Effector memory CD4-positive, alpha-beta T cell (primary cell): ENCODE measurements around the gene SLC25A44.
A peak's percentile ranks its signal among the peaks of the same experiment; 100 is the strongest.
"Not testable (repeated sequence)": the region's sequence is repeated elsewhere in the genome, so short reads cannot be mapped to it uniquely, and the experiment has no call there.

Experiments
- DNase-seq, 3 donors: peaks; one replicate each; pipeline ENCODE4 v3.0.0-alpha.2; 2020
- H3K27ac ChIP-seq: 2 replicates; pipeline ENCODE4 v1.7.0; 2013; ENCODE audit warnings: mild to moderate bottlenecking, low read length, moderate library complexity; ENCODE audit not compliant: insufficient read depth, poor library complexity, severe bottlenecking
- H3K27me3 ChIP-seq: replicated peaks from 2 replicates; pipeline ENCODE4 v1.7.0; 2013; ENCODE audit warnings: mild to moderate bottlenecking, low read length; ENCODE audit not compliant: insufficient read depth, control insufficient read depth, poor library complexity, severe bottlenecking
- H3K36me3 ChIP-seq: 2 replicates; pipeline ENCODE4 v1.7.0; 2013; ENCODE audit warnings: mild to moderate bottlenecking, low read length, moderate library complexity; ENCODE audit not compliant: control insufficient read depth, insufficient read depth
- H3K4me1 ChIP-seq: 2 replicates; pipeline ENCODE4 v1.7.0; 2013; ENCODE audit warnings: low read length, mild to moderate bottlenecking; ENCODE audit not compliant: control insufficient read depth, insufficient read depth, poor library complexity, severe bottlenecking
- H3K4me3 ChIP-seq: 2 replicates; pipeline ENCODE4 v1.7.0; 2013; ENCODE audit warnings: low read length, low read depth, mild to moderate bottlenecking; ENCODE audit not compliant: insufficient read depth, poor library complexity, severe bottlenecking
- H3K9me3 ChIP-seq: 2 replicates; pipeline ENCODE4 v1.7.0; 2013; ENCODE audit warnings: mild to moderate bottlenecking, low read length, moderate library complexity; ENCODE audit not compliant: control insufficient read depth

The SLC25A44 gene

GRCh38 chr1:156216361-156217086 lies 22.6 kb downstream of the SLC25A44 start:
- not testable (repeated sequence) for H3K27ac ChIP-seq, H3K27me3 ChIP-seq, H3K36me3 ChIP-seq, H3K4me3 ChIP-seq, H3K9me3 ChIP-seq, DNase-seq
- peaks cover 20% of the 10 kb centered on the region for H3K4me1 ChIP-seq

GRCh38 chr1:156217871-156218270 lies 24.0 kb downstream of the SLC25A44 start:
- Histone ChIP-seq H3K27ac (peak overlapping the region; percentile 34), H3K4me1 (peaks cover 20% of the 10 kb centered on the region), H3K27me3 (no peaks in the 10 kb centered on the region), H3K36me3 (peaks cover 18% of the 10 kb centered on the region), H3K9me3 (no peaks in the 10 kb centered on the region), H3K4me3 (no peak overlapping the region)
- no peak for DNase-seq

GRCh38 chr1:156220226-156220625 lies 26.3 kb downstream of the SLC25A44 start:
- Histone ChIP-seq H3K27ac (no peak overlapping the region), H3K4me1 (peaks cover 7% of the 10 kb centered on the region), H3K9me3 (no peaks in the 10 kb centered on the region), H3K27me3 (no peaks in the 10 kb centered on the region), H3K36me3 (peaks cover 25% of the 10 kb centered on the region), H3K4me3 (no peak overlapping the region)
- no peak for DNase-seq

GRCh38 chr1:156221986-156222692 lies 28.2 kb downstream of the SLC25A44 start:
- DNase-seq, result no peak
- no peak overlapping the region for H3K4me3 ChIP-seq
- H3K27ac ChIP-seq, result no peak overlapping the region
- H3K4me1 ChIP-seq, result peaks cover 8% of the 10 kb centered on the region
- H3K9me3 ChIP-seq, result no peaks in the 10 kb centered on the region
- peaks cover 34% of the 10 kb centered on the region for H3K36me3 ChIP-seq
- H3K27me3 ChIP-seq, result no peaks in the 10 kb centered on the region

- DNase-seq, result no peak
- peaks cover 43% of the 10 kb centered on the region for H3K36me3 ChIP-seq
- no peaks in the 10 kb centered on the region for H3K27me3 ChIP-seq
- peaks cover 5% of the 10 kb centered on the region for H3K4me1 ChIP-seq
- no peaks in the 10 kb centered on the region for H3K9me3 ChIP-seq
- H3K4me3 ChIP-seq, result no peak overlapping the region
- H3K27ac ChIP-seq, result no peak overlapping the region
Observed at GRCh38 chr1:156225677-156226014, 31.7 kb downstream of the SLC25A44 start.

DNA sequence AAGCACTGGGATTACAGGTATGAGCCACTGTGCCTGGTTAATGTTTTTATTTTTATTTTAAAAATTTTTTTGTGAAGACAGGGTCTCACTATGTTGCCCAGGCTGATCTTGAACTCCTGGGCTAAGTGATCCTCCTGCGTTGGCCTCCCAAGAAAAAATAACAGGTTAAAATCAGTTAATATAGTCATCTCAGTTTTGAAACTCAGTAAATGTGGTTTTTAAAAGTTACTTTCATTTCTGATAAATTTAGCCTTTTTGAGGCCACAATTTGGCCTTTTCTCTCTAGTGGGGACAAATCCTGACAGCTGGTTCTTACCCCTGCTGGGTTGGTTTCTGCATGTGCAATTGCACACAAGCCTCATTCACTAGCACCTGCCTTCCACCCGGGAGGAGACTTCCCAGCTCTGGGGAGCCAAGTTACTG lies 32.2 kb downstream of the SLC25A44 start:
- Histone ChIP-seq H3K36me3 (peaks cover 39% of the 10 kb centered on the region), H3K4me1 (peaks cover 5% of the 10 kb centered on the region), H3K27me3 (no peaks in the 10 kb centered on the region), H3K27ac (no peak overlapping the region), H3K9me3 (no peaks in the 10 kb centered on the region), H3K4me3 (no peak overlapping the region)
- DNase-seq, result no peak

GRCh38 chr1:156226782-156227181 lies 32.9 kb downstream of the SLC25A44 start:
- Histone ChIP-seq H3K9me3 (no peaks in the 10 kb centered on the region), H3K27ac (no peak overlapping the region), H3K4me3 (no peak overlapping the region), H3K27me3 (no peaks in the 10 kb centered on the region), H3K4me1 (peaks cover 5% of the 10 kb centered on the region), H3K36me3 (peaks cover 34% of the 10 kb centered on the region)
- no peak for DNase-seq

DNA sequence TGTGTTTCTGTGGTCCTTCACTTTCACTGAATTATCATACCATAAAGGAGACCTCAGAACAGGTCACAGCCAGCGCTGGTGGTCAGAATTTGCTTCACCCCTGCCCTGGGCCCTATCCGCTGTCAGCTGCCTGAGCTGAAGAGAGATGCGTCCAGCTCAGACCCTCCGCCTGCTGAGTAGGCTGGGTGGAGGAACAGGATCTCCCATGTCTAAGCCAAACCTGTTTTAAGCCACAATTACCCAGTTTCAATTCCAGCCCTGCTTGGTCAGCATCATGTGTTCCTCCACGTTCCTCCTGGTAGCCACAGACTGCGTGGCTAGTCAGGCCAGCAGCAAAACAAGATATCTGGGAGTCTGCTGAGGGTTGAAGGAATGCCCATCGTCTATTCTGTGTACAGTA lies 34.6 kb downstream of the SLC25A44 start:
- no peaks in the 10 kb centered on the region for H3K9me3 ChIP-seq
- H3K4me3 ChIP-seq, result no peak overlapping the region
- peaks cover 29% of the 10 kb centered on the region for H3K36me3 ChIP-seq
- no peak for DNase-seq
- H3K27ac ChIP-seq, result no peak overlapping the region
- peaks cover 5% of the 10 kb centered on the region for H3K4me1 ChIP-seq
- no peaks in the 10 kb centered on the region for H3K27me3 ChIP-seq

- no peak overlapping the region for H3K4me3 ChIP-seq
- peaks cover 5% of the 10 kb centered on the region for H3K4me1 ChIP-seq
- H3K9me3 ChIP-seq, result no peaks in the 10 kb centered on the region
- peaks cover 25% of the 10 kb centered on the region for H3K36me3 ChIP-seq
- no peak for DNase-seq
- no peak overlapping the region for H3K27ac ChIP-seq
- no peaks in the 10 kb centered on the region for H3K27me3 ChIP-seq
Observed at GRCh38 chr1:156229809-156230472, 36.0 kb downstream of the SLC25A44 start.

GRCh38 chr1:156230473-156230837 lies 36.6 kb downstream of the SLC25A44 start:
- H3K27me3 ChIP-seq, result no peaks in the 10 kb centered on the region
- no peak overlapping the region for H3K27ac ChIP-seq
- H3K9me3 ChIP-seq, result no peaks in the 10 kb centered on the region
- H3K4me3 ChIP-seq, result no peak overlapping the region
- no peak for DNase-seq
- H3K36me3 ChIP-seq, result peaks cover 25% of the 10 kb centered on the region
- H3K4me1 ChIP-seq, result peaks cover 1% of the 10 kb centered on the region
